GM04503 (cell line): ENCODE measurements around the gene WDR48.

Experiments used
- DNase-seq: peaks from one replicate; pipeline ENCODE4 v3.0.0-alpha.2; 2012; ENCODE audit warnings: low read depth

The WDR48 gene

DNA sequence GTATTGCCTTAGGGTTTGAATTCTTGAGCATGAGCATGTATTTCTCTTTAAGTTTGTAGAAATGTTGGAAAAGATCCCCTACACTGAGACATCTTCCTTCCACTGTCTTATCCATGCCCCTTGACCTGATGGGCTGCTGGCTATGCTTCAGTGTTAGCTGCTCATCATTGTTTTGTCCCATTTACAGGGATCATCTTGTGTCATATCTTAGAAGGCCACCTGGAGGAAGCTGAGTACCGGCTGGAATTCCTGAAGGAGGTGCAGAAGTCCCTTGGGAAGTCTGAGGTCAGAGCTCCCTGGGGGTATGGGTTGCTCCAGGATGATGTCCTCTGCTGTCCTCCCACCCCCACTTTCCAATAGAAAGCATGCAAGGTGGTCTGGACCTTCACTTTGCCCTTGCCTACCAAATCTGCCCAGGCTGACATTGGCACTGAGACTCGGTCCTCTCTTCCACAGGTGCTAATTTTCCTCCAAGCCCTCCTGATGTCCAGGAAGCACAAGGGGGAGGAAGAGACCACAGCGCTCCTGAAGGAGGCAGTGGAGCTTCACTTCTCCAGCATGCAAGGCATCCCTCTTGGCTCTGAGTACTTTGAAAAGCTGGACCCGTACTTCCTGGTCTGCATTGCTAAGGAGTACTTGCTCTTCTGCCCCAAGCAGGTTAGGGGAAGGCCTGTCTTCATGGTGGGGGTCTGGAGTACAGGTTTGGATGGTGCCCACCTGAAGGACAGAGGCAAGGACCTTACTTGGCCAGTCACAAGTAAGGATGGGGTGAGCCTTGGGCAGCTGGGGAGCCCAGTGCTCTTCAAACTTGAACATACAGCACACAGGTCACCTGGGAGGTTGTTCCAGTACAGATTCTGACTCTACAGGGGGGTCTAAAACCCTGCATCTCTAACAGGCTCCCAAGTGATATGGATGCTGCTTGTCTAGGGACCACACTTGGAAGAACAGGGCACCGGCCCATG, 73.3 kb downstream of the WDR48 start:
- DNase-seq, result no peak

DNA sequence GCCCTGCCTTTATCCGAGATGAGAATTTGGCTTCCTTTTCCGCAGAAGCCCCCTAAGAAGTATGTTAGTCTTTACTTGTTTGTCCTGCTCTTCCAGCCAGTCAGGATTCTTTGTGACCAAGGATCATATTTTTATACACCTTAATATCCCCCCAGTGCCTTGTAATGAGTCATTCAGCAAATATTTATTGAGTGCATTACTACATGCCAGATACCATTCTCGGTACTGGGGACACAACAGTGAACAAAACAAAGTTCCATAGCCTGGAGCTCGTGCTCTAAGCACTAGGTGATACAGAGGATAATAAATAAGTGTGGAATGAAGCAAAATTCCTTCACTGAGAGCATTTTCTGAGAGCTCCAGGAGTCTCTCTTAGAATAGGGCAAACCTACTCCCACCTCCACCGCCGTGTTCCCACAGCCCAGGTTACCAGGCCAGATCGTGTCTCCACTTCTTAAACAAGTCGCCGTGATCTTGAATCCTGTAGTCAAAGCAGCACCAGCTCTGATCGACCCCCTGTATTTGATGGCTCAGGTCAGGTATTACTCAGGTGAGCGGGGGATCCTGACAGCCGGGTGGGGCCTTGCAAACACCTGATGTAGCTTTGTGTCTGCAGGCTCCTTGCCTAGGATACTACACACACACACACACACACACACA, 74.2 kb downstream of the WDR48 start:
- DNase-seq, result no peak

DNA sequence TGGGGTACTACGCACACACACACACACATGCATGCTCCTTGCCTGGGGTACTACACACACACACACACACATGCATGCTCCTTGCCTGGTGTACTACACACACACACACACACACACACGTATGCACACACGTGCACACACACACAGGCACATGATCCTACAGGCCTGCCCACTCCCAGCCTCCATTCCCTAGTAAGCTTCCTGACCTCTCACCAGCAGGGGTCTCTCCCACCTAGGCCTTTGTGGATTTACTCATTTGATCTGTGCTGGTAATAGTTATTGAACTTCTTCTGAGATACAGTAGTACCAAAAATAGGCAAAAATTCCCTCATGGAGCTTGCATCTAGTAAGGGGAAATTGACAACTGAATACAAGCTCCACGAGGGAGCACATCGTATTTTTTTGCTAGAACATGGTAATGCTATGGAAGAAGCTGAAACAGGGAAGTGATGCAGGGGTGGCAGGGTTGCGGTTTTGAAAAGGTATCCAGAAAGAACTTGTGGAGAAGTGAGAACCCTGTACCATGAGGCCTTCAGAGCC, 74.8 kb downstream of the WDR48 start:
- no peak for DNase-seq

DNA sequence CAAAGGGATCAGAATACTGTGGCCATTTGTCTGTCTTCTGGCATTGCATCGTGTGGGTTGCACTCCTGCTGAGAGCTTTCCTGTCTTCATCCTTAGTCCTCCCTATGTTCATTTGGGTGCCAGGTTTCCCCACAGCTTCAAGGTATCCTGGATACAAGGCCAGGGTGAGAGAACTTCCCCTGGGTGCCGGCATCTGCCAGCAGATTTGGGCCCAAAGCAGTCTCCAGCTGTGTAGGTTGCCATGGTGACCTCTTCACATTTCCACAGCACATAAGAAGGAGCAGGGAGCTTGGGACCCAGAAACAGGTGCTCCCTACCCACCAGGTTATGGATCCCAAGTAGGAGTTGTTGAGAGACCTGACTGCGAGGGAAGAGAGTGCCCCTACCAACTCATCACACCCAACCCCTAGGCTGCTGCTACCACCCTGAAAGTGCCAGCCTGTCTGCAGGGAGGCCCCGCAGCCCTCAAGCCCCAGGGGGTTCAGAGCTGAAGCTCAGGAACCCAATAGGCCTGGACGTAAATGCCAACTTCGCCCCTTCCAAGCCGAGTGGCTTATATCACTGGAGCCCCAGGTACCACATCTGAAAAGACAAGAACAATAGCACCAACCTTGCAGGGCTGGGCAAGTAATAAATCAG, 75.6 kb downstream of the WDR48 start:
- no peak for DNase-seq

DNA sequence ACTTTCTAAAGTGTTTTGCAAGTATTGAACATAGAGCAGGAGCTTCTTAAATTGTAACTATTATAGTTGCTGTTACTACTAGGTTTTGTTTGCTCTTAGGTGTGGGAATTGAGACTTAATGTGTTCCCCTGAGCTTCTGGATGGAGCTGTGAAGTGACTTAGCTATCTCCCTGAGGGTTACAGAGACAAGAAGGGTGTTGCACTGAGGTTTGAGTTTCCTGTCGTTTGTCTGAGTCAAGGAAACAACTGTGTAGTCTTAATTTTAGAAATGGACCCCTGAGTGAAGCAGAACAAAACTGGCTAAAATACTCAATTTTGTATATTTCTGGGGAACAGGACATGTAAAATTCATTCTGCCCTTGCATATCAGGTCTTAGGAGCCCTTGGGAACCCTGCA, 76.1 kb downstream of the WDR48 start:
- DNase-seq, result no peak

DNA sequence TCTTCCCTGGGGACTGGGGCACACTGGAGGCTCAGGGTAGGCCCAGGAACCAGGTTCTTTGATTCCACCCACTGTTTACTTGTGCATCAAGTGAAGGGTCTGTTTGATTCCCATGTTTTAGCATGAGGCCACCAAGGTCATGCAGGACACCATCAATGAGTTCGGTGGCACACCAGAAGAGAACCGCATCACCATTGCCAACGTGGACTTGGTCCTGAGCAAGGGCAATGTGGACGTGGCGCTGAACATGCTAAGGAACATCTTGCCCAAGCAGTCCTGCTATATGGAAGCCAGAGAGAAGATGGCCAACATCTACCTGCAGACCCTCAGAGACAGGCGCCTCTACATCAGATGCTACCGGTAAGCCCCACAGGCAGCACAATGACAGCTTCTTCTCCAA, 77.1 kb downstream of the WDR48 start:
- DNase-seq, result no peak

DNA sequence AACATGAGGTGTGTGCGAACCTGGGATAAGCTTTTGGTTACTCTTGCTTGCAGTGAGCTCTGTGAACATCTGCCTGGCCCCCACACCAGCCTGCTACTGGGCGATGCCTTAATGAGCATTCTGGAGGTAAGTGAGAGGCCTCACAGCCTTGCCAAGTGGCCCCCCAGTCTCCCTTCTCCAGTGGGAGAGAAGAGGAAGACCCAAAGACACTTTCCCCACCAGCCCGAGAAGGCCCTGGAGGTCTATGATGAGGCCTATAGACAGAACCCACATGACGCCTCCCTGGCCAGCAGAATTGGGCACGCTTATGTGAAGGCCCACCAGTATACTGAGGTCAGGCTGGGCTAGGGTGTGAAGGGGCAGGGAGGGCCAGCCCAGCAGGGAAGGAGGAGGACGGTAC, 78.2 kb downstream of the WDR48 start:
- DNase-seq, result no peak

DNA sequence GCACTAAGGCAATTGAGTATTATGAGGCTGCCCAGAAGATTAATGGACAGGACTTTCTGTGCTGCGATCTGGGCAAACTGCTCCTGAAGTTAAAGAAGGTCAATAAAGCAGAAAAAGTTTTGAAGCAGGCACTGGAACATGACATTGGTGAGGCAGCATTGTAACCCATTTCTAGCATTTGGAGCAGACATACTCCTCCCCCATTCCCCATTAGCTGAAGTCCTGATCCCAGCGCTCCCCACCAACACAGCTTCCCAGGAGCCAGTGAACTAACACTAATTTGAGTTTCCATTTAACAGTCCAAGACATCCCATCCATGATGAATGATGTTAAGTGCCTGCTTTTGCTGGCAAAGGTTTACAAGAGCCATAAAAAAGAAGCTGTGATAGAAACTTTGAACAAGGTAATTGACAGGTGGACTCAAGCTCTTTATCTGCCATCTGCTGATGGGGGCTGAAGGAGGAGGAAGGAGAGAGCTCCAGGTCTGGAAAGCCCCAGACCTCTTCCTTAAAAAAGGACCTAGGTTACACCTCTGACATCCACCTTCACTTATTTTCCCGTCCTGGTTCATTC, 79.0 kb downstream of the WDR48 start:
- no peak for DNase-seq

DNA sequence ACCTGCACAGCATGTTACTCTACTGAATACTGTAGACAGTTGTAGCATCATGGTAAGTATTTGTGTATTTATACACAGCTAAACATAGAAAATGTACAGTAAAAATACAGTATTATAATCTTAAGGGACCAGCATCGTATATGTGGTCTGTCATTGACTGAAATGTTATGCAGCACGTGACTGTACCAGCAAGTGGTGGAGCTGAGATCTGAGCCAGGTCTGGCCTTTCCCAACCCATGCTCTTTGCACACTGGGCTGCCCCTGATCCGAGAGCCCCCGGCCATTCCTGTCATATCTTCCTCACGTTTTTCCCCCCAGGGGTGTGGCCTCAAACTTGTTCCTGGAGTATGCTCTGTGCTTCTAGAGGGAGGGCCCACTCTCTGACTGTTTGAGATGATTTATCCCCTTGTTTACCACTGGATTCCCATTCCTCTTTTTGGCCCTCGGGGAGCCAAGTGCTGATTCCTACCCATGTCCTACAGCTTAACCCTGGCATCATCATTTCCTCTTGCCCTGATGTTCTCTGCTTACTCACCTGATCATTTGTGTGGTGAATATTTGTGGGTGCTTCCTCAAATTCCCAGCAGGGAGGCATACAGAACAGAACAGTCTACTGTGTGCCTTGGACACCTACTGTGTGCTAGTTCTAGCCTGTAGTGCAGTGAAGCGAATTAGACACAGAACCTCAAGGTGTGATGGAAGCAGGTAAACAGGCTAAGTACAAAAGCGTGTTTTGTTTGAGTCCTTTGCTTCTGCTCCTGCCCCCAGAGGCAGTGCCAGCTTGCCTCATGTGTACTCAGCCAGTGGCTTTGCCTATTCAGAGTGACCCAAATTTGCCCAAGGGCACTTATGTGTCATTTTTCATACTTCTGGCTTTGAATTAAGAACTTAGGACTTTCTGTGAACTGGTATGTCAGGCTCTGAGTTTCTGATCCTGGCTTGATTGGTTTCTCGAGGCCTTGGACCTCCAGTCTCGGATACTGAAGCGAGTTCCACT, 80.6 kb downstream of the WDR48 start:
- DNase-seq, result no peak

DNA sequence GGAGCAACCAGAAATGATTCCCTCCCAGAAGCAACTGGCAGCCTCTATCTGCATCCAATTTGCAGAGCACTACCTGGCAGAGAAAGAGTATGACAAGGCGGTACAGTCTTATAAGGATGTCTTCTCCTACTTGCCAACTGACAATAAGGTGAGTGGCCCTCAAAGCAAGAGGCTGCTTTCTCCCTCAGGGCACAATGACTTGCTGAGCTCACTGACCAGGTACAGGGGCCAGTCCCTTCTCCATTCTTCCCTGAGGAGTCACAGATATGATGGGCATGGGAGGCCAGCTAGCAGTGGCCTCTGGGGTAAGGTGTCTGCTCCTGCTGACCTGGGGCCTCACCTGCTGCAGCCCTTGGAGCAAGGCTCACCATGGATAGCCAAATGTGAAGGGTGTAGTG, 81.3 kb downstream of the WDR48 start:
- DNase-seq, result no peak

DNA sequence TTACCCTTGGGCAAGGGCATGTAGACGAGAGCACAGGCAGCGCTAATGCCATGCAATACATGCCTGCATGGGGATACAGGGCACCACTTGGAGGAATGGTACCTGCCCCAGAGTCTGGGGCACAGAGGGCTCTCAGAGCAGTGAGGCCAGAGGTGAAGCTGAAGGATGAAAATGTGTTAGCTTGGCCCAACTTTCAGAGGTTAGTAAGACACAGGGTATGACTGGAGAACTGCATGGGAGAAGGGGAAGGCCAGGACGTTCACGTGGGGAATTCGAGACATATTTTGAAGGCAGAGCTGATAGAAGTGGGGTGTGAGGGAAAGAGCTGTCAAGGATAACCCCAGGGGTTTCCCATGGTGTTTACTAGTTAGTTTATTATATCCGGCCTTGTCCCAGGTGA, 82.0 kb downstream of the WDR48 start:
- DNase-seq, result no peak

DNA sequence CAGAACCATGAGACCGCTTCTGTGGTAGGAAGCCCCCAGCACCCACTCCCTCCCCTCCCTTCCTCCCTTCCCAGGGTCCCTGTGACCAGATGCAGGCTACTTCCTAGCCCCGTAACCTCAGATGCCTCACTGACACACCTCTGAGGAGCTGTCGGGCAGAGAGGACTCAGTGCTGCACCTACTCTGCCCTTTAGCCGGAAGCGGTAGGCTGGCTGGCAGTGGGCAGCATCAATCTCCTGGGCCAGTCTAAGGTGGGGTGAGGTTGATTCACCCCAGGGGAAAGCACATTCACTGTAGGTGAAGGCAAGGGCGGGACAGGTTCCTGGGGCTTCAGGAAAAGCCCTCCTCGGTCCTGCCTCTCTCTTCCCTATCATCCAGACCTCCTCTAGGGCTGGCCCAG, 82.5 kb downstream of the WDR48 start:
- DNase-seq, result no peak

DNA sequence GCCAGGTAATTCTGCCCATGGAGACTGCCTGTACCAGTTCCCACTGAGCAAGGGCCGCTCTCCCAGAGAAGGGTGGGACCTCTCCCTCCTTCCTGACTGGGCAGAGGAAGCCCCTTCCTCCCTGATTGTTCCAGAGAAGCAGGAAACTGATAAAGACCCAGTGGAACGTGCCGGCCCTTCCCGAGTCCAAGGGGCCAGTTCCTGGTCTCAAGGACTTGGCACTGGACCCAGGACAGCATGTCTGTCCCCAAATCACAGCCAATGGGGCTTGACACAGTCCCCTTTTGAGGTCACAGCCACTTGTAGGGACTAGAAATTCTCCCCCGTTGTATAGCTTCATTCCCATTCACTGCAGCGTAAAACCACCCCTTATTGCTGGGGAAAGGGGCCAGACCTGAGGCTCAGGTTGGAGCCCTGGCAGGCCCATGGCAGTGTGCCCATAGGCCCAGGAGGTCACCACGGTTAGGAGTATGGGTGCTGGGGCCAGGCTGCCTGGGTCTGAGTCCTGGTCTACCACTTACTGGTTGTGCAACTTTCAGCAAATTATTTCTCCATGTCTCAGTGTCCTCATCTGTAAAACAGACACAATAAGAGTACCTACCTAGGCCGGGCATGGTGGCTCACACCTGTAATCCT, 83.5 kb downstream of the WDR48 start:
- DNase-seq, result no peak

DNA sequence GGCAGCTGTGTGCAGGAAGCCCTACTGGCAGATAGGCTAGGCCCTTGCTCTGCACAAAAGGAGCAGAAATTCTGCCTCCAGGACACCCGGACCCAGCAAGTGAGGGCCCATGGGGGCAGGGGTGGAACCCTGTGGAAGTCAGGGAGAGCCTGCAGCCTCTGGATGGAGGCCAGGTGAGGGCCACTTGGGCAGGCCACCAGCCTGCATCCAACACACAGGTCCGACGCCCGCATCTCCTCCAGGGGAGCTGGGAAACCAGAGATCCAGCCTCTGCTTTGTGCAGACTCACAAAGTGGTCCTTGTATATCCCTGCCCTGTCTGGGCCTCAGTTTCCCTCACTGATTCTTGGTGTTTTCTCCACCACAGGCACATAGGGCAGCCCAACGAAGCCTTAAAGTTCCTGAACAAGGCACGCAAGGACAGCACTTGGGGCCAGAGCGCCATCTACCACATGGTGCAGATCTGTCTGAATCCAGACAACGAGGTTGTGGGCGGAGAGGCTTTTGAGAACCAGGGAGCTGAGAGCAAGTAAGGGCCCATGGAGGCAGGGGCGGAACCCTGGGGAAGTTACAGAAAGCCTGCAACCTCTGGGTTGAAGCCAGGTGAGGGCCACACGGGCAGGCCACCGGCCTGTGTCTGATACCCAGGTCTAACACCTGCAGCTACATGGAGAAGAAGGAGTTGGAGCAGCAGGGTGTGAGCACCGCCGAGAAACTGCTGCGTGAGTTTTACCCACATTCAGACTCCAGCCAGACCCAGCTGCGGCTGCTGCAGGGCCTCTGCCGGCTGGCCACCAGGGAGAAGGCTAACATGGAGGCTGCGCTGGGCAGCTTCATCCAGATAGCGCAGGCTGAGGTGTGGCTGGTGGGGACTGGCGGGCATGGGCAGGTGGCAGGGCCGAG, 85.0 kb downstream of the WDR48 start:
- DNase-seq, result no peak

DNA sequence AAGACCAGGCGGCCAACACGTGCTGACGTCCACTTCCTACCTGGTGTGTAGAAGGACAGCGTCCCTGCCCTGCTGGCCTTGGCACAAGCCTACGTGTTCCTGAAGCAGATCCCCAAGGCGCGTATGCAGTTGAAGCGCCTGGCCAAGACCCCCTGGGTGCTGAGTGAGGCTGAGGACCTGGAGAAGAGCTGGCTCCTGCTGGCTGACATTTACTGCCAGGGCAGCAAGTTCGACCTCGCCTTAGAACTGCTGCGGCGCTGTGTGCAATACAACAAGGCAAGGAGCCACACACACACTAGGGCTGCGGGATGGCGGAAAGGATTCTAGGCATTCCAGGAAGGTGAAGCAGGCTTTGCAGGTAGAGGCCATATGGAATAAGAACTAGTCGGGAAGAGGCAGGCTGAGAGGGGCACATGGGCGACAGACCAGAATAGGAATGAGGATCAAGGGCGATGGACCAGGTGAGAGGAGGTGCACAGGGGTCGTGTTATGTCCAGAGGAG, 85.7 kb downstream of the WDR48 start:
- DNase-seq, result no peak

DNA sequence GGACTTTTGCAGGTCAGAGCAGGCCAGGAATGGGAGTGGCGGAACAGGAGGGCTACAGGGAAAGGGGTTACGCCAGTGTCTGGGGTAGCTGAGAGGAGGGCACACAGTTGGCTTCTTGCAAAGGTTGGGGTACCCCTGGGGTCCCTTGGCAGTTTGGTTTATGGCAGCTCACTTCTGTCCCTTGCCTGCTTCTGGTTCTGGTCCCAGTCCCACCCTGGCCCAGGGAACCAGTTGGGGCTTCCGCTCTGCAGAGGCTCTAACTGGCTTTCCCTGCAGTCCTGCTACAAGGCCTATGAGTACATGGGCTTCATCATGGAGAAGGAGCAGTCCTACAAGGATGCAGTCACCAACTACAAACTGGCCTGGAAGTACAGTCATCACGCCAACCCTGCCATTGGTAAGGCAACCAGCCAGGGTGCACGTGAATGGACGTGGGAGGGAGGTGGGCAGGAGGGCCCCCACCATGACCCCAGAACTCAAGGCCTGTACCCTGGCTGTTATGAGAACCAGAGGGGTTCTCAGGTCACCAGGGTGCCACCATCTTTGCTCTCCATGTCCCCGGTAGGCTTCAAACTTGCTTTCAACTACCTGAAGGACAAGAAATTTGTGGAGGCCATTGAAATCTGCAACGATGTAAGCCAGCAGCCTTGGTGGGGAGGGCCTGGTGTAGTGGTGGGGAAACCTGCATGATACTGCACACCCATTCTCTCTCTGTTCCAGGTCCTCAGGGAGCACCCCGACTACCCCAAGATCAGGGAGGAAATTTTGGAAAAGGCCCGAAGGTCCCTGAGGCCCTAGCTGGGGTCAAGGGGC, 86.4 kb downstream of the WDR48 start:
- no peak for DNase-seq

DNA sequence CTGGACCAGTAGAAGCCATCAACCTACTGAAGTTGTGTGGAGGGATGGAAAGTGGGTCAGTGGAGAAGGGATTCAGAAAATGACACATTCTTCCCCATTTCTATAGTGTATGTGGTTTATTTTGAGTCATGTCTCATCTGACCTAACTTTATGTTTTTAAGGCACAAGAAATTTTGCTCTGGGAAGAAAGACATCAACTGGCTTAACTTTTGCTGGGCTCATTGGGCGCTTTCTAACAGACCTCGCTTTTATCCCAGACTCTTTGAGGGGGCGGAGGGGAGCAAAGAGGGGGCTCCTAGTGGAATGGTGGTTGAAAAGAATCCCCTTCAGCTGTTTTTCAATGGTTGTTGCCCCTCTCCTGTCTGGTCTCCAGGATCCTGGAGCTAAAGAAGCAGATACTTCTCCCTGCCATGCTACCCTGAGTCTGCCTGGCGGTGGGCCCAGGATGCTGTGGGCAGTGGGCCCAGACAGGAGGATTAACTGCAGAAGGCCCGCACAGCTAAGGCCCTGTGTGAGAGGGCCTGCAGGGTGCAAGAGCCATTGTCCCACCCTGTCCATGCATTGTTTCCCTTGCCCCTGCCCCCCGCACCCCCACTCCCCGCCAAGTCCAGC, 87.1 kb downstream of the WDR48 start:
- no peak for DNase-seq

DNA sequence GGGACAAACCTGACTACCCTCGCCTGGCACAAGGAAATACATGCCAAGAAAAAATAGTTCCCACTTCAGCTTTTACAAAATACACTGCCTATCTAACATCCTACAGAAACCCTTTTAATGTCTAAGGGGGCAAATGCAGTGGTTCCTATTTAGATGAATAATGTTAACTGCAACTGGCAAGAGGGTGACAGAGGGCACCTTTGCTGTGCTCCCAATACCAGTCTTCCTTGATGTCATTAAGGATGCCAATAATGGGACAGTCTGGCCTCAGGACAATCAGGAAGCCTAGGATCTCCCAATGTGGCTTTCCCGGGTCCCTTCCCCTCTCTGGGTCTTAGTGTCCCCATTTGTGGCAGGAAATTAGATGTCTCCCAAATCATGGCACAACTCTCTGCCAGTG, 87.6 kb downstream of the WDR48 start:
- DNase-seq, result no peak
